Ectodermal cell (in vitro differentiated cells): ENCODE results near the gene HIGD1C.
"Not testable (repeated sequence)": the region's sequence is repeated elsewhere in the genome, so short reads cannot be mapped to it uniquely, and the experiment has no call there.

Experiments used
- H3K27ac ChIP-seq: 2 replicates; pipeline ENCODE4 v1.7.0; 2013; ENCODE audit warnings: mild to moderate bottlenecking, low read depth, low read length; ENCODE audit not compliant: insufficient read depth, poor library complexity, severe bottlenecking
- H3K27me3 ChIP-seq: 2 replicates; pipeline ENCODE4 v1.7.0; 2013; ENCODE audit warnings: mild to moderate bottlenecking, low read length; ENCODE audit not compliant: insufficient read depth, control insufficient read depth, poor library complexity, severe bottlenecking
- H3K36me3 ChIP-seq: one replicate; pipeline ENCODE4 v1.7.0; 2013; ENCODE audit warnings: low read length; ENCODE audit not compliant: control insufficient read depth, insufficient read depth
- H3K4me1 ChIP-seq: one replicate; pipeline ENCODE4 v1.7.0; 2013; ENCODE audit warnings: low read length; ENCODE audit not compliant: control insufficient read depth, insufficient read depth
- H3K4me3 ChIP-seq: 2 replicates; pipeline ENCODE4 v1.7.0; 2013; ENCODE audit warnings: low read depth, low read length, control low read depth; ENCODE audit not compliant: insufficient read depth
- H3K9me3 ChIP-seq: 2 replicates; pipeline ENCODE4 v1.7.0; 2013; ENCODE audit warnings: mild to moderate bottlenecking, low read length, moderate library complexity; ENCODE audit not compliant: control insufficient read depth
- WGBS, 2 experiments: methylation state at CpG; one replicate each; pipeline ENCODE4 v1.1.7; 2013; ENCODE audit warnings: missing lambda C conversion rate in 2 of 2; 5-methylcytosine and 5-hydroxymethylcytosine counted together

Gene HIGD1C

GRCh38 chr12:51012570-51013236 lies 60.4 kb downstream of the HIGD1C start:
- no peak overlapping the region for H3K4me3 ChIP-seq
- H3K4me1 ChIP-seq: peaks cover 9% of the 10 kb centered on the region
- 84 to 90% methylated on average over 2 to 5 of the region's 5 CpGs for WGBS, 2 experiments
- H3K27ac ChIP-seq: peak overlapping the region; percentile 63
- H3K27me3 ChIP-seq: no peaks in the 10 kb centered on the region
- no peaks in the 10 kb centered on the region for H3K9me3 ChIP-seq
- no peaks in the 10 kb centered on the region for H3K36me3 ChIP-seq

GRCh38 chr12:51013441-51013840 lies 61.1 kb downstream of the HIGD1C start:
- Histone ChIP-seq H3K9me3 (no peaks in the 10 kb centered on the region), H3K36me3 (no peaks in the 10 kb centered on the region), H3K4me1 (peaks cover 9% of the 10 kb centered on the region), H3K4me3 (no peak overlapping the region), H3K27ac (no peak overlapping the region), H3K27me3 (no peaks in the 10 kb centered on the region)
- 94% methylated on average over 7 of the region's 7 CpGs for WGBS, 2 experiments

- not testable (repeated sequence) for H3K9me3 ChIP-seq, H3K27me3 ChIP-seq, H3K4me1 ChIP-seq, H3K36me3 ChIP-seq, H3K4me3 ChIP-seq, H3K27ac ChIP-seq
- WGBS, 2 experiments: 85 to 86% methylated on average over 9 of the region's 9 CpGs
These were observed 62.1 kb downstream of the HIGD1C start for GRCh38 chr12:51014467-51014866.

GRCh38 chr12:51017452-51017851 lies 65.1 kb downstream of the HIGD1C start:
- Histone ChIP-seq H3K36me3 (no peaks in the 10 kb centered on the region), H3K4me1 (peaks cover 5% of the 10 kb centered on the region)

GRCh38 chr12:51018956-51019355 lies 66.6 kb downstream of the HIGD1C start:
- 94 to 97% methylated on average over 1 of the region's 2 CpGs for WGBS, 2 experiments
- Histone ChIP-seq H3K4me1 (peaks cover 5% of the 10 kb centered on the region), H3K9me3 (no peaks in the 10 kb centered on the region), H3K27ac (no peak overlapping the region), H3K27me3 (no peaks in the 10 kb centered on the region), H3K4me3 (no peak overlapping the region), H3K36me3 (no peaks in the 10 kb centered on the region)

More at GRCh38 chr12:51017452-51017851, 65.1 kb downstream of the HIGD1C start:
- Histone ChIP-seq H3K9me3 (no peaks in the 10 kb centered on the region), H3K27ac (no peak overlapping the region), H3K27me3 (no peaks in the 10 kb centered on the region), H3K4me3 (no peak overlapping the region)

GRCh38 chr12:51019927-51020326 lies 67.6 kb downstream of the HIGD1C start:
- no peak overlapping the region for H3K4me3 ChIP-seq
- WGBS, 2 experiments: 79 to 100% methylated on average over 2 of the region's 2 CpGs
- H3K27ac ChIP-seq: no peak overlapping the region
- peaks cover 10% of the 10 kb centered on the region for H3K4me1 ChIP-seq
- H3K27me3 ChIP-seq: no peaks in the 10 kb centered on the region
- H3K36me3 ChIP-seq: no peaks in the 10 kb centered on the region
- no peaks in the 10 kb centered on the region for H3K9me3 ChIP-seq
